ENCODE measurements around the gene IFT122.
"Not testable (repeated sequence)": the region's sequence is repeated elsewhere in the genome, so short reads cannot be mapped to it uniquely, and the experiment has no call there.

Gene IFT122

GRCh38 chr3:129531699-129532098 is 91.7 kb downstream of the IFT122 start:
- Mint-ChIP-seq H3K27me3 (no peaks in the 10 kb centered on the region), H3K27ac (no peak overlapping the region), H3K4me1 (ENCODE audit: low read depth) (no peaks in the 10 kb centered on the region), H3K36me3 (ENCODE audit: low read depth) (no peaks in the 10 kb centered on the region), H3K4me3 (no peak overlapping the region), H3K9me3 (no peaks in the 10 kb centered on the region)

GRCh38 chr3:129532261-129532660 is 92.2 kb downstream of the IFT122 start:
- H3K9me3 Mint-ChIP-seq = no peaks in the 10 kb centered on the region
- no peaks in the 10 kb centered on the region for H3K4me1 Mint-ChIP-seq (ENCODE audit: low read depth)
- no peaks in the 10 kb centered on the region for H3K36me3 Mint-ChIP-seq (ENCODE audit: low read depth)
- H3K27ac Mint-ChIP-seq = no peak overlapping the region
- no peaks in the 10 kb centered on the region for H3K27me3 Mint-ChIP-seq
- H3K4me3 Mint-ChIP-seq = no peak overlapping the region

GRCh38 chr3:129533406-129533805 is 93.4 kb downstream of the IFT122 start:
- Mint-ChIP-seq H3K9me3 (no peaks in the 10 kb centered on the region), H3K4me3 (no peak overlapping the region), H3K4me1 (ENCODE audit: low read depth) (no peaks in the 10 kb centered on the region), H3K36me3 (ENCODE audit: low read depth) (no peaks in the 10 kb centered on the region), H3K27ac (no peak overlapping the region), H3K27me3 (no peaks in the 10 kb centered on the region)

GRCh38 chr3:129534428-129535027 is 94.5 kb downstream of the IFT122 start:
- H3K9me3 Mint-ChIP-seq = no peaks in the 10 kb centered on the region
- H3K4me1 Mint-ChIP-seq (ENCODE audit: low read depth) = no peaks in the 10 kb centered on the region
- no peak overlapping the region for H3K27ac Mint-ChIP-seq
- no peak overlapping the region for H3K4me3 Mint-ChIP-seq
- no peaks in the 10 kb centered on the region for H3K36me3 Mint-ChIP-seq (ENCODE audit: low read depth)
- H3K27me3 Mint-ChIP-seq = no peaks in the 10 kb centered on the region

GRCh38 chr3:129535075-129535474 is 95.1 kb downstream of the IFT122 start:
- H3K27ac Mint-ChIP-seq = no peak overlapping the region
- no peaks in the 10 kb centered on the region for H3K9me3 Mint-ChIP-seq
- no peak overlapping the region for H3K4me3 Mint-ChIP-seq
- no peaks in the 10 kb centered on the region for H3K4me1 Mint-ChIP-seq (ENCODE audit: low read depth)
- no peaks in the 10 kb centered on the region for H3K36me3 Mint-ChIP-seq (ENCODE audit: low read depth)
- H3K27me3 Mint-ChIP-seq = no peaks in the 10 kb centered on the region

GRCh38 chr3:129536374-129536667 is 96.3 kb downstream of the IFT122 start:
- Mint-ChIP-seq H3K27ac (no peak overlapping the region), H3K27me3 (no peaks in the 10 kb centered on the region), H3K36me3 (ENCODE audit: low read depth) (no peaks in the 10 kb centered on the region), H3K4me1 (ENCODE audit: low read depth) (no peaks in the 10 kb centered on the region), H3K4me3 (no peak overlapping the region), H3K9me3 (no peaks in the 10 kb centered on the region)

- Mint-ChIP-seq H3K27me3 (no peaks in the 10 kb centered on the region), H3K4me3 (no peak overlapping the region), H3K4me1 (ENCODE audit: low read depth) (no peaks in the 10 kb centered on the region), H3K9me3 (no peaks in the 10 kb centered on the region), H3K36me3 (ENCODE audit: low read depth) (no peaks in the 10 kb centered on the region), H3K27ac (no peak overlapping the region)
Observed at GRCh38 chr3:129536804-129537203, 96.8 kb downstream of the IFT122 start.

- no peaks in the 10 kb centered on the region for H3K36me3 Mint-ChIP-seq (ENCODE audit: low read depth)
- H3K4me3 Mint-ChIP-seq = no peak overlapping the region
- no peaks in the 10 kb centered on the region for H3K4me1 Mint-ChIP-seq (ENCODE audit: low read depth)
- H3K27ac Mint-ChIP-seq = no peak overlapping the region
- H3K27me3 Mint-ChIP-seq = no peaks in the 10 kb centered on the region
- no peaks in the 10 kb centered on the region for H3K9me3 Mint-ChIP-seq
Observed at GRCh38 chr3:129539206-129539605, 99.2 kb downstream of the IFT122 start.

- no peaks in the 10 kb centered on the region for H3K27me3 Mint-ChIP-seq
- H3K36me3 Mint-ChIP-seq (ENCODE audit: low read depth) = no peaks in the 10 kb centered on the region
- H3K9me3 Mint-ChIP-seq = no peaks in the 10 kb centered on the region
- no peak overlapping the region for H3K4me3 Mint-ChIP-seq
- H3K4me1 Mint-ChIP-seq (ENCODE audit: low read depth) = no peaks in the 10 kb centered on the region
- no peak overlapping the region for H3K27ac Mint-ChIP-seq
Observed at GRCh38 chr3:129540776-129541516, 100.9 kb downstream of the IFT122 start.

GRCh38 chr3:129542747-129543146 is 102.7 kb downstream of the IFT122 start:
- Mint-ChIP-seq H3K36me3 (ENCODE audit: low read depth) (no peaks in the 10 kb centered on the region), H3K27me3 (no peaks in the 10 kb centered on the region), H3K4me1 (ENCODE audit: low read depth) (no peaks in the 10 kb centered on the region), H3K4me3 (no peak overlapping the region), H3K9me3 (no peaks in the 10 kb centered on the region), H3K27ac (no peak overlapping the region)

GRCh38 chr3:129543156-129543790 is 103.2 kb downstream of the IFT122 start, which contains the start of gene H1-8:
TSS of gene H1-8 (plus strand) at chr3:129543175. CDS start at chr3:129543219, 44 bp downstream.
- Mint-ChIP-seq H3K4me3 (no peak within 1 kb of the TSS), H3K27me3 (no peaks in the 10 kb centered on the region), H3K4me1 (ENCODE audit: low read depth) (no peaks in the 10 kb centered on the region), H3K9me3 (no peaks in the 10 kb centered on the region), H3K36me3 (ENCODE audit: low read depth) (no peaks in the 10 kb centered on the region), H3K27ac (no peak within 1 kb of the TSS)

- Mint-ChIP-seq H3K4me1 (ENCODE audit: low read depth) (no peaks in the 10 kb centered on the region), H3K9me3 (no peaks in the 10 kb centered on the region), H3K27ac (no peak overlapping the region), H3K36me3 (ENCODE audit: low read depth) (no peaks in the 10 kb centered on the region), H3K27me3 (no peaks in the 10 kb centered on the region), H3K4me3 (no peak overlapping the region)
Observed at GRCh38 chr3:129543999-129544398, 104.0 kb downstream of the IFT122 start.

GRCh38 chr3:129545951-129546350 is 105.9 kb downstream of the IFT122 start:
- not testable (repeated sequence) for H3K4me1 Mint-ChIP-seq (ENCODE audit: low read depth); H3K36me3 Mint-ChIP-seq (ENCODE audit: low read depth); H3K27ac Mint-ChIP-seq; H3K4me3 Mint-ChIP-seq; H3K9me3 Mint-ChIP-seq; H3K27me3 Mint-ChIP-seq

- Mint-ChIP-seq H3K9me3 (no peaks in the 10 kb centered on the region), H3K27me3 (no peaks in the 10 kb centered on the region), H3K4me1 (ENCODE audit: low read depth) (no peaks in the 10 kb centered on the region), H3K4me3 (no peak overlapping the region), H3K36me3 (ENCODE audit: low read depth) (no peaks in the 10 kb centered on the region), H3K27ac (no peak overlapping the region)
Observed at GRCh38 chr3:129547241-129547640, 107.2 kb downstream of the IFT122 start.

GRCh38 chr3:129548104-129548965 is 108.3 kb downstream of the IFT122 start:
- no peaks in the 10 kb centered on the region for H3K36me3 Mint-ChIP-seq (ENCODE audit: low read depth)
- H3K4me3 Mint-ChIP-seq = no peak overlapping the region
- H3K27me3 Mint-ChIP-seq = no peaks in the 10 kb centered on the region
- no peaks in the 10 kb centered on the region for H3K4me1 Mint-ChIP-seq (ENCODE audit: low read depth)
- H3K27ac Mint-ChIP-seq = no peak overlapping the region
- no peaks in the 10 kb centered on the region for H3K9me3 Mint-ChIP-seq

Data from stimulated activated naive CD8-positive, alpha-beta T cell treated with anti-CD3 and anti-CD28 coated beads, Interleukin-15, Interleukin-2, amounts not matched to agents 100 ng/mL and 50 ng/mL, for 24 hours (primary cell).